Stimulated activated CD8-positive, alpha-beta memory T cell treated with anti-CD3 and anti-CD28 coated beads, Interleukin-15, amount 100 ng/mL, for 1 hour (primary cell): Measurements from ENCODE around the gene PRKAB1.

Experiments used
- DNase-seq: peaks from one replicate; pipeline ENCODE4 v3.0.0-alpha.2; 2020; ENCODE audit warnings: low read depth

The PRKAB1 gene

DNA sequence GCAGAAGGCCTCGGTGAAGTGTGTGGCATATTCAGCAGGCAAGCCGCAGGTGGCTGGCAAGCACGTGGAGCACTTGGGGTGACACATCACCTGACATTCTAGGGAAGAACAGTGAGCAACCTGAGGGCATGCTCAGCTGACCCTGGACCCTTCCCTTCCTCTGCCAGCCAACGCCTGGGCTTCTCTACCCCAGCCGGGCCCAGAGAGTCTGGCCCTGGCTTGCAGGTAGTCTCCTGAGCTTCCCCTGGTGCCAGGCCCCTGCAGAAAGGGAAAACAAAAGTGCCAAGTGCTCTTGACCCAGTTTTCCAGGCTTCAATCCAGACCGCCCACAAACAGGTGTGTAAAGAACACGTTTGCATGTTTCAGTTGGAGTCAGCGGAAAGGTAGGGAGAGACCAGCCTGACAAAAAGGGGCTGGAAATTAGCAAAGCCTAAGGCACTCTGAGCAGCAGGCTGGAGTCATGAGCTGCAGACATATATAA is 45.7 kb downstream of the PRKAB1 start:
- DNase-seq: no peak

DNA sequence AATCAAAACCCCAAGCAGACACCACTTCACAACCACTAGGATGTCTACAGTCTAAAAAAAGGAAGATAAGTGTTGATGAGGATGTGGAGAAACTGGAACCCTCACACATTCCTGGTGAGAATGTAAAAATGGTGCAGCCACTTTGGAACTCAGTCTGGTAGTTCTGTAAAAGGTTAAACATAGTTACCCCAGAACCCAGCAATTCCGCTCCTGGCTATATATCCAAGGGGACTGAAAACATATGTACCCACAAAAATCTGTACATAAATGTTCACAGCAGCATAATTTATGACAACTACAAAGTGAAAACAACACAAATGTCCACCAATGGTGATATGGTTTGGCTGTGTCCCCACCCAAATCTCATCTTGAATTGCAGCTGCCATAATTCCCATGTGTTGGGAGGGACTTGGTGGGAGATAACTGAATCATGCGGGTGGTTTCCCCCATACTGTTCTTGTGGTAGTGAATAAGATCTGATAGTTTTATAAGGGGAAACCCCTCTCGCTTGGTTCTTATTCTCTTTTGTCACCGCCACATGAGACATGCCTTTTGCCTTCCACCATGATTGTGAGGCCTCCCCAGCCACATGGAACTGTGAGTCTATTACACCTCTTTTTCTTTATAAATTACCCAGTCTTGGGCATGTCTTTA is 46.8 kb downstream of the PRKAB1 start:
- DNase-seq: no peak

DNA sequence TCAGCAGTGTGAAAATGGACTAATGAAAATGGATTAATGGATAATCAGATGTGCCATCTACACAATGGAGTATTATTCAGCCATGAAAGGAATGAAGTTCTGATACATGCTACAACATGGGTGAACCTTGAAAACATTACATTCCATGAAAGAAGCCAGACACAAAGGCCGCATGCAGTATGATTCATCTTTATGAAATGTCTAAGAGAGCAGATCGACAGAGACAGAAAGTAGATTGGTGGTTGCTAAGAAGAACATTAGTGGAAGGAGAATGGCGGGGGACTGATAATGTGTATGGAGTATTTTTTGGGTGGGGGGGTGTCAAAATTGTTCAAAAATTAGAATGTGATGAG is 47.3 kb downstream of the PRKAB1 start:
- no peak for DNase-seq

DNA sequence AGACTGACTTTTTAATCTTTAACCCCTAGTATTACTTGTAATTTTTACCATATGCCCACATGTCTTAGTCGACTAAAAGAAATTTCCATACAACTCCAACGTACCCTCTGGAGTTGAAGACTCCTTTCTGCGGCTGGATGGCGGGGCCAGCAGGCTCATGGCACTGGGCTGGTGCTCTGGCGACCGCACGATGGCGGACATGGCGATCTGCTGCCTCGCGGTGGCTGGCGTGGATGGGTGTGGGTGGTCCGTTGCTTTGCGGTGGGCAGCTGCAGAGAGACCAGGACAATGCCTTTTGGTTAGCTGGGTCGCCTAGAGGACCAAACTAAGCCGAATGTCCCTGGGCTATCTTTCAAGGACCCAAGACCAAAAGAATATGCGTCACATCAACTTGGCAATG is 50.2 kb downstream of the PRKAB1 start:
- no peak for DNase-seq

DNA sequence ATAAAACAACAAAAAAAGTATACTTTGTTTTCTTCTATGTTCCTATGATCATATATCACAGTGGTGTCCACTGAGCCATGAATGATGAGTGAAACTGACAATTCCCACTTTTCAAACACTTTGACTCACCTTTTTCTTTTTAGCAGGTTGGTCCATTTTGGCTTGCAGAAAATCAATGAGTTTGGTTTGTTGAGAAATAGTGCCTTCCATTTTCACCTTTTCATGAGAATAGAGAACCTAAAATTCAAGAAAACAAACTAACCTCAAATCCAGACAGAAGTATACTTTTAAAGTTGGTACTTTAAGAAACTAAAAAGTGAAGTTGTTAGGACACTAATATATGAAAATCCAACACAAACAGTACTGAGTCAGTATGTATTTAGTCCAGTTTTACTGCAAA is 52.4 kb downstream of the PRKAB1 start:
- DNase-seq: no peak

DNA sequence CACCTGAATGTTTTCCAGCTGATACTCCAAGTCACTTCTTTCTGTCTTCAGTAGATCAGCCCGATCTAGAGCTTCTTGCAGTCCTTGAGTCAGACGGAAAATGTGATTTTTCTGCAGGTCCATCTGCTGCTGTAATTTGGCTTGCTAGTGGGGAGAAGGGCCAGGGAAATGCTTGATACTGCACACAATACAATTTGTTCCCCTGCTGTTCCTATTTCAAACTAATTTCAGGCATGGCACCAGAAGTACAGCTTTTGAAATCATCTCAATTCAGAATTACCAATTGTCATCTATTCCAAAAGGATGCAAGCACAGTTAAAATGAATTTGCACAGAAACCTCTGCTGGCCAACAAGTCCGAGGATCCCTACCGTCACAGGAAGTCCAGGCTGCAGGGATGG is 53.4 kb downstream of the PRKAB1 start:
- no peak for DNase-seq

DNA sequence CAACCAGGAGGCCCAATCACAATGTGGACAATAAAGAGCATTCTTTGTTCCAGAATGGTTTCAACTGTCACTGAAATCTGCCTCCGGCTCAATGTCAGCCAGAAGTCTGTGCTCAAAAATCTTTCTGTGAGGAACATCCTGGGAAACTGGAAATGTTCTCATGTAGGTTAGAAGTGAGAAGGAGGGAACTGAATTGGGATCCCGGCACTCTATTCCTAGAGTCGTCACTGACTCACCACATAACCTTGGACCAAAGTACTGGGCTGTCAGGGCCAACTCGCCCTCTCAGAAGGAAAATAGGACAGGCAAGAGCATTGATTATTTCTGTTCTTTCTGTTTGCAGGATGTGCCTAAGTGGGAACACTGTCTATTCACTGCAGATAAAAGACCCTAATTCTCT is 57.6 kb downstream of the PRKAB1 start:
- DNase-seq: no peak

DNA sequence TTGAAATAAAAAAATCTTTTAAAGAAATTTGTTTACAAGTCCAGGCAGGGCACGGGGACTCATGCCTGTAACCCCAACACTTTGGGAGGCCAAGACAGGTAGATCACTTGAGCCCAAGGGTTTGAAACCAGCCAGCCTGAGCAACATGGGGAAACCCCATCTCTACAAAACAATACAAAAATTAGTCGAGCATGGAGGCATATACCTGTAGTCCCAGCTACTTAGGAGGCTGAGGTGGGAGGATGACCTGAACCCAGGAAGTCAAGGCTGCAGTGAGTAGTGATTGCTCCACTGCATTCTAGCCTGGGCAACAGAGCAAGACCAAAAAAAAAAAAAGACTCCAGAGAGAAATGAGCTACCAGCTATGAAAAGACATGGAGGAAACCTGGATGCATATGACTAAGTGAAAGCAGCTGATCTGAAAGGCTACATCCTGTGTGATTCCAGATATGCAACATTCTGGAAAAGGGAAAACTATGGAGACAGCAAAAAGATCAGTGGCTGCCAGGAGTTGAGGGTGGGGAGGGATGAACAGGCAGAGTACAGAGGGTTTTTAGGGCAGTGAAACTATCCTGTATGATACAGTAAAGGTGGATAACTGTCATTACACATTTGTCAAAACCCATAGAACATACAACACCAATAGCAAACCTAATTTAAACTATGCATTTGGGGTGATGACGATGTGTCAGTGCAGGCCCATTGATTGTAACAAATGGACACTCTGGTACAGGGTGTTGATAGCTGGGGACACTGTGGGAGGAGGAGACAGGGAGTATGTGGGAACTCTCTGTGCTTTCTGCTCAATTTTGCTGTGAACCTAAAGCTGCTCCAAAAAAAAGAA is 59.9 kb downstream of the PRKAB1 start:
- DNase-seq: no peak

DNA sequence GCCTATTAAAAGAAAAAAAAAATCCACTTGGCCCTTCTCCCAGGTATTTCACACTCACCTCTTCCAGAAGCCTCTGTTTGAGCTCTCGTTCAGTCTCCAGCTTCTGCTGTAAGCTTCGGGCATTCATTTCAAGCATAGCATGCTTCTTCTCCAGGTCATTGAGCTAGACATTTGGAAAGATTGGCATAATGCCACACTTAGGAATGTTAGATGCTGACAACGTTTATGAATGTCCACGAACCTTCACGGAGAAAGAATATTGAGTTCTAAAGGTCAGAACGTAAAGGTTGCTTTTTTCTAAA is 60.5 kb downstream of the PRKAB1 start:
- no peak for DNase-seq

DNA sequence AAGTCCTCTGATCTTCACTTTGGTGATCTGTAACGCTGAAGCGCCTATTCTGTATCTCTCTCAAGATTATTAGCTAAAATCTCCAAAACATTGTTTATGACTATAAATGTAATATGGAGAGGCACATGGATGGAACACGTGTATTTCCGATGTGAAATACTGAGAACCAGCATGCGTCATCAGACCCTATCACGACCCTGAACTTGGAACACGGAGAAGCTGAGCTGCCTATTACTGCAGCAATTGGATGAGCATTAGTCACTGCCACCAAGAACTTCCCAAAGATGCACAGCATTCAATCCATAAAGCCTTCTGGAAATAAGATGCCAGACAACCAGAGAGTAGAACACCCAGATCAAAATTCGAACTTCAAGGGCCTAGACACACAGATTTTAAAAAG is 61.9 kb downstream of the PRKAB1 start:
- no peak for DNase-seq

DNA sequence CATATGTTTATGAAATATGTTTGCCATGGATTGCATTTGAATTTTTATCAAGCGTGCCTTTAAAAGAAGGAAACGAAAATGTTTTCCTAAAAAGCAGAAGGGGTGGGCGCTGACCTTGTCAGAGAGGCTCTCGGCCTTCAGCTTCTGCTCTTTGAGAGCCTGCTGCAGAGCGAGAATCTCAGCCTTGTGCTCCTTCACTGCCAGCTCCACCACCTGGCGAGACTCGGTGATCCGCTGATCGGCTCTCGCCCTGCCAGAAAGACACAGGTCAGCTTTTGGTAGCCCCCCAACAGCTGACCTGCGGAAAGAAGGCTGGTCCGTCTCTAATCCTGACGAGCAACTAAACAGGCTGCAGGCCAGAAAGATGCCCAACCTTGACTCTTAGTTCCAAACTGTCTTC is 62.4 kb downstream of the PRKAB1 start:
- no peak for DNase-seq
